PFSK-1 (cell line): ENCODE data around the gene CPA4.

ENCODE experiments used
- FOXP2 ChIP-seq: optimal IDR thresholded peaks from 2 replicates; pipeline ENCODE3; 2011; ENCODE audit warnings: borderline replicate concordance, control low read depth, inconsistent platforms; ENCODE audit not compliant: insufficient read depth; ENCODE audit errors: extremely low read length, extremely low read depth
- POLR2AphosphoS5 ChIP-seq: IDR thresholded peaks from 2 replicates; pipeline ENCODE4 v1.6.1; 2012; ENCODE audit warnings: low read depth, mild to moderate bottlenecking, control low read depth, low read length, moderate library complexity
- REST ChIP-seq, 2 experiments: IDR thresholded peaks; 2 replicates each; pipeline versions ENCODE4 v1.6.1 to v1.8.0; 2011 to 2012; ENCODE audit warnings: low read depth in 2 of 2, low read length in 2 of 2, control low read depth in 1 of 2, inconsistent platforms in 1 of 2, mild to moderate bottlenecking in 1 of 2, moderate library complexity in 1 of 2; ENCODE audit not compliant: insufficient read depth in 1 of 2
- TAF1 ChIP-seq: IDR thresholded peaks from 2 replicates; pipeline ENCODE4 v1.6.1; 2012; ENCODE audit warnings: low read length, control low read depth, borderline replicate concordance; ENCODE audit not compliant: insufficient read depth

GRCh38 chr7:130361681-130362080, 68.7 kb downstream of the CPA4 start:
- TF ChIP-seq TAF1, result no peak
- no peak for TF ChIP-seq POLR2AphosphoS5
- TF ChIP-seq REST (IDR thresholded peaks at IDR 0.05; ENCODE audit: insufficient read depth in 1 of 2, low read depth in 2 of 2, low read length in 2 of 2), result no peak
- TF ChIP-seq FOXP2, result no peak
